Tibial nerve (tissue), 4 donors: ENCODE results near the gene ASMTL. TPM values are rescaled to one million over a fixed set of nuclear protein-coding genes. Genes with fewer than 3 reads are reported as not detected.
A peak's percentile ranks its signal among the peaks of the same experiment; 100 is the strongest.

Experiments
- DNase-seq, 2 donors: peaks; one replicate each; pipeline ENCODE4 v3.0.0-alpha.2; 2019; ENCODE audit warnings: low spot score in 2 of 2
- H3K27ac ChIP-seq, 4 donors: fragments of 200-600 bp; sonication (generic) in 3 of 4; one replicate each; pipeline ENCODE4 v1.5.1; 2017 to 2019; ENCODE audit warnings: mild to moderate bottlenecking in 1 of 4
- H3K27me3 ChIP-seq, 2 donors: fragments of 200-600 bp; sonication (generic) in 1 of 2; one replicate each; pipeline versions ENCODE4 v1.5.1 to v1.6.0; 2017 to 2019
- H3K36me3 ChIP-seq, 3 donors: fragments of 200-600 bp; sonication (generic); one replicate each; pipeline ENCODE4 v1.5.1; 2018 to 2019
- H3K4me1 ChIP-seq, 4 donors: fragments of 200-600 bp; sonication (generic) in 3 of 4; one replicate each; pipeline ENCODE4 v1.5.1; 2017 to 2019
- H3K4me3 ChIP-seq, 4 donors: fragments of 200-600 bp; sonication (generic) in 3 of 4; one replicate each; pipeline ENCODE4 v1.5.1; 2017 to 2019; ENCODE audit warnings: mild to moderate bottlenecking in 1 of 4, moderate library complexity in 1 of 4
- H3K9me3 ChIP-seq, 4 donors: fragments of 200-600 bp; sonication (generic) in 3 of 4; one replicate each; pipeline ENCODE4 v1.5.1; 2017 to 2019
- CTCF ChIP-seq, 5 experiments: fragments of 200-600 bp in 3 of 5; fragments of 450-650 bp in 2 of 5; sonication (generic) in 3 of 5; IDR thresholded peaks; one replicate each; pipeline ENCODE4 v1.5.1; 2016 to 2019; ENCODE audit warnings: antibody characterized with exemption in 5 of 5, mild to moderate bottlenecking in 3 of 5, moderate library complexity in 2 of 5
- EP300 ChIP-seq, 2 donors: sonication (generic); formaldehyde crosslinking; IDR thresholded peaks; one replicate each; pipeline ENCODE4 v1.6.1; 2017; ENCODE audit warnings: antibody characterized with exemption in 2 of 2, mild to moderate bottlenecking in 1 of 2
- POLR2A ChIP-seq, 2 donors: fragments of 450-650 bp; IDR thresholded peaks; one replicate each; pipeline ENCODE4 v1.6.1; 2017; ENCODE audit warnings: antibody characterized with exemption in 2 of 2, mild to moderate bottlenecking in 2 of 2, moderate library complexity in 2 of 2
- WGBS, 2 donors: methylation state at CpG; one replicate each; pipeline ENCODE4 v1.1.5; 2018; 5-methylcytosine and 5-hydroxymethylcytosine counted together
- total RNA-seq, 4 donors: library from RNA; depleted of rRNA; stranded (reverse); fragments of >200 nt; gene quantifications; one replicate each; pipeline ENCODE4 v1.1.0, GENCODE V29; 2016

The ASMTL gene
- 10 to 100 TPM; 25.1 to 47.2 (median 43.3) TPM for total RNA-seq

GRCh38 chrX:1452516-1453394 is at the start of gene ASMTL:
Gene ASMTL, minus strand, starts transcription at chrX:1452909. Its CDS starts 69 bp downstream, at chrX:1452840.
- Histone ChIP-seq H3K36me3 (peaks cover 0 to 5% (median 0%) of the 10 kb centered on the region in 3 donors), H3K27ac (peak within 1 kb of the TSS; percentile 77 to 98 (median 90)), H3K4me1 (peaks cover 0 to 30% (median 16%) of the 10 kb centered on the region in 4 donors), H3K27me3 (no peaks in the 10 kb centered on the region), H3K9me3 (no peaks in the 10 kb centered on the region), H3K4me3 (peak within 1 kb of the TSS; percentile 68 to 100 (median 90))
- TF ChIP-seq POLR2A (IDR thresholded peaks at IDR 0.05) (peak in 1 of 2 donors; percentile 69), EP300 (IDR thresholded peaks at IDR 0.05) (peak in 1 of 2 donors; percentile 84), CTCF (IDR thresholded peaks at IDR 0.05) (peak in 1 of 5 experiments; percentile 17)
- DNase-seq = peak; percentile 99 to 100
- WGBS, 2 donors = 0 to 1% methylated on average over 44 to 63 of the region's 76 CpGs

GRCh38 chrX:1502241-1502640 is 49.5 kb upstream of the ASMTL start:
- no peak overlapping the region for H3K27ac ChIP-seq
- no peaks in the 10 kb centered on the region for H3K27me3 ChIP-seq
- H3K36me3 ChIP-seq = no peaks in the 10 kb centered on the region
- TF ChIP-seq EP300 (IDR thresholded peaks at IDR 0.05) = no peak
- no peak for TF ChIP-seq POLR2A (IDR thresholded peaks at IDR 0.05)
- no peak for TF ChIP-seq CTCF (IDR thresholded peaks at IDR 0.05)
- H3K4me3 ChIP-seq = no peak overlapping the region
- 67% methylated on average over 9 to 12 of the region's 12 CpGs for WGBS, 2 donors
- peaks cover 0 to 13% (median 0%) of the 10 kb centered on the region in 4 donors for H3K9me3 ChIP-seq
- DNase-seq = no peak
- no peaks in the 10 kb centered on the region for H3K4me1 ChIP-seq

GRCh38 chrX:1500701-1501624 is 48.3 kb upstream of the ASMTL start:
- TF ChIP-seq EP300 (IDR thresholded peaks at IDR 0.05) = no peak
- no peak for TF ChIP-seq POLR2A (IDR thresholded peaks at IDR 0.05)
- TF ChIP-seq CTCF (IDR thresholded peaks at IDR 0.05) = no peak
- WGBS, 2 donors = 79 to 82% methylated on average over 23 of the region's 23 CpGs
- Histone ChIP-seq H3K4me3 (no peak overlapping the region), H3K9me3 (peaks cover 0 to 9% (median 0%) of the 10 kb centered on the region in 4 donors), H3K4me1 (no peaks in the 10 kb centered on the region), H3K36me3 (no peaks in the 10 kb centered on the region), H3K27me3 (no peaks in the 10 kb centered on the region), H3K27ac (peak overlapping the region in 2 of 4 donors; percentile 50 to 52)
- DNase-seq = no peak

- no peak for DNase-seq
- H3K4me3 ChIP-seq = no peak overlapping the region
- TF ChIP-seq POLR2A (IDR thresholded peaks at IDR 0.05) (no peak), EP300 (IDR thresholded peaks at IDR 0.05) (no peak), CTCF (IDR thresholded peaks at IDR 0.05) (no peak)
- no peaks in the 10 kb centered on the region for H3K36me3 ChIP-seq
- no peaks in the 10 kb centered on the region for H3K27me3 ChIP-seq
- 67 to 71% methylated on average over 12 of the region's 12 CpGs for WGBS, 2 donors
- H3K27ac ChIP-seq = no peak overlapping the region
- peaks cover 0 to 8% (median 0%) of the 10 kb centered on the region in 4 donors for H3K4me1 ChIP-seq
- H3K9me3 ChIP-seq = peaks cover 0 to 20% (median 0%) of the 10 kb centered on the region in 4 donors
Measured at GRCh38 chrX:1496076-1496475, 43.4 kb upstream of the ASMTL start.
